GM08714 (cell line): Measurements from ENCODE around the gene PRR5.

Source experiments
- H3K4me3 ChIP-seq: fragments of 200-500 bp; sonication (Bioruptor generic); 2 replicates; pipeline ENCODE4 v1.5.1; 2014; ENCODE audit warnings: mild to moderate bottlenecking, low read length, inconsistent platforms
- ZNF274 ChIP-seq: IDR thresholded peaks from 2 replicates; pipeline ENCODE4 v1.6.1; 2012; ENCODE audit warnings: mild to moderate bottlenecking, low read depth, low read length

Gene PRR5

GRCh38 chr22:44697423-44698141, 4.4 kb upstream of the PRR5 start:
- no peak for TF ChIP-seq ZNF274
- no peak overlapping the region for H3K4me3 ChIP-seq

GRCh38 chr22:44698531-44699421, 3.2 kb upstream of the PRR5 start:
- no peak overlapping the region for H3K4me3 ChIP-seq
- TF ChIP-seq ZNF274: no peak

- no peak for TF ChIP-seq ZNF274
Observed at GRCh38 chr22:44700456-44700855, 1.5 kb upstream of the PRR5 start.

GRCh38 chr22:44701187-44701790, 715 bp upstream of the PRR5 start:
- TF ChIP-seq ZNF274: no peak
- H3K4me3 ChIP-seq: no peak overlapping the region

More at GRCh38 chr22:44700456-44700855, 1.5 kb upstream of the PRR5 start:
- H3K4me3 ChIP-seq: no peak overlapping the region

- peak overlapping the region; percentile 77 for H3K4me3 ChIP-seq
- no peak for TF ChIP-seq ZNF274
Observed at GRCh38 chr22:44702479-44703198, 635 bp downstream of the PRR5 start.

- TF ChIP-seq ZNF274: no peak
- peak overlapping the region; percentile 77; the same call in 1 of the 2 replicates for H3K4me3 ChIP-seq
Observed at GRCh38 chr22:44703255-44703870, 1.4 kb downstream of the PRR5 start.

GRCh38 chr22:44704159-44705021, 2.4 kb downstream of the PRR5 start:
- TF ChIP-seq ZNF274: no peak
- H3K4me3 ChIP-seq: no peak overlapping the region

- no peak overlapping the region for H3K4me3 ChIP-seq
- TF ChIP-seq ZNF274: no peak
Observed at GRCh38 chr22:44705022-44705297, 3.0 kb downstream of the PRR5 start.

GRCh38 chr22:44706488-44706887, 4.5 kb downstream of the PRR5 start:
- TF ChIP-seq ZNF274: no peak
- no peak overlapping the region for H3K4me3 ChIP-seq

- TF ChIP-seq ZNF274: no peak
- H3K4me3 ChIP-seq: no peak overlapping the region
Observed at GRCh38 chr22:44707178-44707577, 5.2 kb downstream of the PRR5 start.

- no peak overlapping the region for H3K4me3 ChIP-seq
- TF ChIP-seq ZNF274: no peak
Observed at GRCh38 chr22:44707752-44708151, 5.7 kb downstream of the PRR5 start.

- no peak for TF ChIP-seq ZNF274
- H3K4me3 ChIP-seq: no peak overlapping the region
Observed at GRCh38 chr22:44709881-44710392, 7.9 kb downstream of the PRR5 start.
